Activated naive CD8-positive, alpha-beta T cell treated with anti-CD3 and anti-CD28 coated beads, Interleukin-2, amount 10 ng/mL, durations not matched to agents 7 days and 5 days (primary cell): ENCODE measurements around the gene ZSCAN22. TPM values are rescaled to one million over a fixed set of nuclear protein-coding genes. Genes with fewer than 3 reads are reported as not detected.
A peak's percentile ranks its signal among the peaks of the same experiment; 100 is the strongest.
"Not testable (repeated sequence)": the region's sequence is repeated elsewhere in the genome, so short reads cannot be mapped to it uniquely, and the experiment has no call there.

Source experiments
- ATAC-seq: fragments of 150-1000 bp; cut with Tn5 transposase; one replicate; pipeline ENCODE4 v1.10.0; 2021; ENCODE audit warnings: low read depth, moderate library complexity
- POLR2A ChIA-PET: fragments of 350-600 bp; sonication (Branson Sonifier 250); formaldehyde crosslinking; loops from one replicate; lab custom pipeline; 2021; ENCODE audit warnings: antibody characterized with exemption; lab: Charles Lee
- DNase-seq: peaks from one replicate; pipeline ENCODE4 v3.0.0; 2021
- H3K27ac Mint-ChIP-seq: one replicate; pipeline ENCODE4 v1.8.0; 2022; ENCODE audit warnings: mild to moderate bottlenecking, mixed read lengths
- H3K27me3 Mint-ChIP-seq: one replicate; pipeline ENCODE4 v1.8.0; 2022; ENCODE audit warnings: mild to moderate bottlenecking, moderate library complexity, mixed read lengths
- H3K36me3 Mint-ChIP-seq: one replicate; pipeline ENCODE4 v1.8.0; 2021; ENCODE audit warnings: mild to moderate bottlenecking, mixed read lengths
- H3K4me1 Mint-ChIP-seq: one replicate; pipeline ENCODE4 v1.8.0; 2021; ENCODE audit warnings: mixed read lengths
- H3K4me3 Mint-ChIP-seq: one replicate; pipeline ENCODE4 v1.8.0; 2022; ENCODE audit warnings: mild to moderate bottlenecking, moderate library complexity, mixed read lengths
- H3K9me3 Mint-ChIP-seq: one replicate; pipeline ENCODE4 v1.8.0; 2021; ENCODE audit warnings: mixed read lengths
- total RNA-seq, 2 experiments: library from RNA; stranded (reverse); gene quantifications; one replicate each; pipeline ENCODE4 v1.2.3, GENCODE V29; 2021

Gene ZSCAN22
- total RNA-seq, 2 experiments from 2014 or later = 6.3 TPM

DNA sequence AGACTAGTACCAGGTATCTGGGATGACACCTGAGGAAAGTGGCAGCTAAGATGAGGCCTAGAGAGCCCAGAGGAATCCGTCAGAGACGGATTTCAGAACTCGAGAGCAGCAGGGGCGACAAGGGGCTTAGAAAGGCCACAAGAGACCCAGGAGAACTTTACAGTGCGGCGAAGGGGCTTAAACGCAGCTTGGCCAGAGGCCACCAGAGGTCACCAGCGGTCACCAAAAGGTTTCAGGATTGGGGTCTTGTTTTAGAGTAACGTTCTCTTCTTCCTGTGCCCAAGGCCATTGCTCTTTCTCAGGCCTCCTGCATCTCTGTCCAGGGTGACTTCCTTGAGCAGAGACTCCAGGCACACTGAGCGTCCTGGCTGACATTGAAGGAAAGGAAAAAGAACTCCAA is 2.2 kb downstream of the ZSCAN22 start:
- ATAC-seq (no peak), DNase-seq (no peak)
- POLR2A ChIA-PET = interaction anchor here (0.5 kb wide), 1 partner anchor 1152 kb away, joined by 3 read pairs; no protein-coding TSS in a partner anchor
- peaks cover 11% of the 10 kb centered on the region for H3K4me1 Mint-ChIP-seq
- no peaks in the 10 kb centered on the region for H3K27me3 Mint-ChIP-seq
- H3K4me3 Mint-ChIP-seq = no peak overlapping the region
- H3K9me3 Mint-ChIP-seq = no peaks in the 10 kb centered on the region
- no peaks in the 10 kb centered on the region for H3K36me3 Mint-ChIP-seq
- H3K27ac Mint-ChIP-seq = no peak overlapping the region

DNA sequence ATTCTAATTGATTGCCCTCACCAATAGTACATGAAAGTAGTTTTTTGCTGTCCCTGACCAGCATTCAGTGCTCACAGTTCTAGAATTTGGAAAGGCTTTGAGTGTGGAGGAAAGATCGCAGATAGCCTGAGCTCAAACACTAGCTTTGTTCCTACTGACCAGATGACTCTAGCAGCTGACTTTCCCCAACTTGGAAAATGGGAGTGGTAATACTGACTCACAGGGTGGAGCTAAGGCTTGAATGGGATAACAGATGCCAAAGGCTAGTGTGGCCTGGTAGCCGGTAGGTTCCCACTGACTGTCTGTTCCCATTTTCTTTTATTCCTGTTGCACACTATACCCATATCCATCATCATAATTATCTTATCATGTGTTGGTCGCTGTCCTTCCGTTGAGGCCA is 3.7 kb downstream of the ZSCAN22 start:
- POLR2A ChIA-PET = no interaction called here
- Mint-ChIP-seq H3K4me3 (no peak overlapping the region), H3K27me3 (no peaks in the 10 kb centered on the region), H3K27ac (no peak overlapping the region), H3K4me1 (peaks cover 11% of the 10 kb centered on the region), H3K36me3 (peaks cover 2% of the 10 kb centered on the region), H3K9me3 (no peaks in the 10 kb centered on the region)
- ATAC-seq (no peak), DNase-seq (no peak)

- no peaks in the 10 kb centered on the region for H3K27me3 Mint-ChIP-seq
These were observed 5.9 kb downstream of the ZSCAN22 start for GRCh38 chr19:58332697-58333096.

DNA sequence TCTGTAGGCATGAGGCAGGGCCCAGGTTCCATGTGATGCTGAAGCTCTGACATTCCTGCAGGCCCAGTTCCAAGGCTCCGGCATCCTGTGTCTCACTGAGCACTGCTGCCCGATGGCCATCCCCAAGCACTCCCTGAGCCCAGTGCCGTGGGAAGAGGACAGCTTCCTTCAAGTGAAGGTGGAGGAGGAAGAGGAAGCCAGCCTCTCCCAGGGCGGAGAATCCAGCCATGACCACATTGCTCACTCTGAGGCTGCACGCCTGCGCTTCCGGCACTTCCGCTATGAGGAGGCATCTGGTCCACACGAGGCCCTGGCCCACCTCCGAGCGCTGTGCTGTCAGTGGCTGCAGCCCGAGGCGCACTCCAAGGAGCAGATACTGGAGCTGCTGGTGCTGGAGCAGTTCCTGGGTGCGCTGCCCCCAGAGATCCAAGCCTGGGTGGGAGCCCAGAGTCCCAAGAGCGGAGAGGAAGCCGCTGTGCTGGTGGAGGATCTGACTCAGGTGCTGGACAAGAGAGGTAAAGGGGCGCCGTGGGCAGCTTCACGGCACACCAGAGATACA is 8.0 kb downstream of the ZSCAN22 start:
- no peaks in the 10 kb centered on the region for H3K27me3 Mint-ChIP-seq
- H3K4me3 Mint-ChIP-seq = no peak overlapping the region
- H3K27ac Mint-ChIP-seq = no peak overlapping the region
- H3K9me3 Mint-ChIP-seq = no peaks in the 10 kb centered on the region
- DNase-seq = no peak
- POLR2A ChIA-PET = no interaction called here
- peaks cover 9% of the 10 kb centered on the region for H3K4me1 Mint-ChIP-seq
- no peak for ATAC-seq
- peaks cover 30% of the 10 kb centered on the region for H3K36me3 Mint-ChIP-seq

More at GRCh38 chr19:58332697-58333096, 5.9 kb downstream of the ZSCAN22 start:
- ATAC-seq (no peak), DNase-seq (no peak)
- no peak overlapping the region for H3K27ac Mint-ChIP-seq
- peaks cover 12% of the 10 kb centered on the region for H3K36me3 Mint-ChIP-seq
- peaks cover 11% of the 10 kb centered on the region for H3K4me1 Mint-ChIP-seq
- no peak overlapping the region for H3K4me3 Mint-ChIP-seq
- POLR2A ChIA-PET = interaction anchor here (1.0 to 1.6 kb wide), 2 partner anchors 14 to 68 kb away, joined by 3 to 4 read pairs; no protein-coding TSS in a partner anchor
- H3K9me3 Mint-ChIP-seq = no peaks in the 10 kb centered on the region

- Mint-ChIP-seq H3K4me1 (peaks cover 10% of the 10 kb centered on the region), H3K27ac (no peak overlapping the region), H3K27me3 (no peaks in the 10 kb centered on the region), H3K4me3 (no peak overlapping the region), H3K36me3 (peaks cover 36% of the 10 kb centered on the region), H3K9me3 (no peaks in the 10 kb centered on the region)
- POLR2A ChIA-PET = no interaction called here
- ATAC-seq (no peak), DNase-seq (no peak)
These were observed 8.8 kb downstream of the ZSCAN22 start for GRCh38 chr19:58335630-58336029.

DNA sequence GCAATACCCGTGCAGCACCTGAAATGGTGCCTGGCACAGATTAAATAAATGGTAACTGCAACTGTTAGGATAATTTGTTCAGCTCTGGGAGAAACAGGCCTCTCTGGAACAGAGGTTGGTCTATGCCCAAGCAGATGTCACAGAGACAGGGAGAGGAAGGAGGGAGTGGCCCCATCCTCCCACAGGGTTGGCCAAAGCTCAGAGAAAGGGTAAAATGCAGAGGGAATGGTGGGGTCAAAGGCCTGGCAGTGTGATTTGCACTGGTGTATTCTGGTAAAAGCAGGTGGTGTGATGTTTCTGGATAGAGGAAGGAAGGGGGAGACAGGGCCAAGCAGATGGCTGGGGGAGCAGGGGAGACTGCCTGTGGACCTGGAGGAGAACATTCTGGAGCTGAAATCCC is 9.4 kb downstream of the ZSCAN22 start:
- ATAC-seq = no peak
- no peak for DNase-seq
- H3K4me1 Mint-ChIP-seq = peaks cover 10% of the 10 kb centered on the region
- no peak overlapping the region for H3K27ac Mint-ChIP-seq
- H3K27me3 Mint-ChIP-seq = no peaks in the 10 kb centered on the region
- H3K9me3 Mint-ChIP-seq = no peaks in the 10 kb centered on the region
- peaks cover 40% of the 10 kb centered on the region for H3K36me3 Mint-ChIP-seq
- H3K4me3 Mint-ChIP-seq = no peak overlapping the region
- POLR2A ChIA-PET = no interaction called here

- Mint-ChIP-seq H3K27ac (no peak overlapping the region), H3K4me3 (no peak overlapping the region), H3K9me3 (no peaks in the 10 kb centered on the region), H3K27me3 (no peaks in the 10 kb centered on the region), H3K4me1 (peaks cover 10% of the 10 kb centered on the region), H3K36me3 (peaks cover 42% of the 10 kb centered on the region)
- POLR2A ChIA-PET = no interaction called here
- DNase-seq = no peak
- ATAC-seq = no peak
These were observed 10.0 kb downstream of the ZSCAN22 start for GRCh38 chr19:58336820-58337219.

DNA sequence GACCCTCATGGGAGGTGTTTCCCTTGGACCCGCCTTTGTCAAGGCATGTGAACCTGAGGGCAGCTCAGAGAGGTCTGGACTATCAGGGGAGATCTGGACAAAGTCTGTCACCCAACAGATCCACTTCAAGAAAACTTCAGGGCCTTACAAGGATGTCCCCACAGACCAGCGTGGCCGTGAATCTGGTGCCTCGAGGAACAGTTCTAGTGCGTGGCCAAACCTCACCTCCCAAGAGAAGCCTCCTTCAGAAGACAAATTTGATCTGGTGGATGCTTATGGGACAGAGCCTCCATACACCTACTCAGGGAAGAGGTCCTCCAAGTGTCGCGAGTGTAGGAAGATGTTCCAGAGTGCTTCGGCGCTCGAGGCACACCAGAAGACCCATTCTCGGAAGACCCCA is 11.5 kb downstream of the ZSCAN22 start:
- H3K27me3 Mint-ChIP-seq = no peaks in the 10 kb centered on the region
- H3K27ac Mint-ChIP-seq = no peak overlapping the region
- no peaks in the 10 kb centered on the region for H3K9me3 Mint-ChIP-seq
- H3K4me3 Mint-ChIP-seq = no peak overlapping the region
- no peak for DNase-seq
- POLR2A ChIA-PET = no interaction called here
- H3K36me3 Mint-ChIP-seq = peaks cover 47% of the 10 kb centered on the region
- peaks cover 6% of the 10 kb centered on the region for H3K4me1 Mint-ChIP-seq
- no peak for ATAC-seq

- Mint-ChIP-seq H3K27ac (no peak overlapping the region), H3K4me1 (peaks cover 6% of the 10 kb centered on the region), H3K4me3 (no peak overlapping the region), H3K9me3 (no peaks in the 10 kb centered on the region), H3K27me3 (no peaks in the 10 kb centered on the region), H3K36me3 (peaks cover 50% of the 10 kb centered on the region)
- POLR2A ChIA-PET = no interaction called here
- ATAC-seq = no peak
- no peak for DNase-seq
These were observed 12.2 kb downstream of the ZSCAN22 start for GRCh38 chr19:58338825-58339558.

- DNase-seq = no peak
- Mint-ChIP-seq H3K4me3 (peak overlapping the region; percentile 91), H3K36me3 (peaks cover 22% of the 10 kb centered on the region), H3K9me3 (no peaks in the 10 kb centered on the region), H3K4me1 (peaks cover 22% of the 10 kb centered on the region), H3K27ac (peak overlapping the region; percentile 60), H3K27me3 (no peaks in the 10 kb centered on the region)
- no peak for ATAC-seq
- POLR2A ChIA-PET = interaction anchor here (0.6 to 1.1 kb wide), 2 partner anchors 15 to 17 kb away, joined by 4 to 6 read pairs; partner anchors contain the start of gene ZNF497
These were observed 18.8 kb downstream of the ZSCAN22 start for GRCh38 chr19:58345558-58345957.

DNA sequence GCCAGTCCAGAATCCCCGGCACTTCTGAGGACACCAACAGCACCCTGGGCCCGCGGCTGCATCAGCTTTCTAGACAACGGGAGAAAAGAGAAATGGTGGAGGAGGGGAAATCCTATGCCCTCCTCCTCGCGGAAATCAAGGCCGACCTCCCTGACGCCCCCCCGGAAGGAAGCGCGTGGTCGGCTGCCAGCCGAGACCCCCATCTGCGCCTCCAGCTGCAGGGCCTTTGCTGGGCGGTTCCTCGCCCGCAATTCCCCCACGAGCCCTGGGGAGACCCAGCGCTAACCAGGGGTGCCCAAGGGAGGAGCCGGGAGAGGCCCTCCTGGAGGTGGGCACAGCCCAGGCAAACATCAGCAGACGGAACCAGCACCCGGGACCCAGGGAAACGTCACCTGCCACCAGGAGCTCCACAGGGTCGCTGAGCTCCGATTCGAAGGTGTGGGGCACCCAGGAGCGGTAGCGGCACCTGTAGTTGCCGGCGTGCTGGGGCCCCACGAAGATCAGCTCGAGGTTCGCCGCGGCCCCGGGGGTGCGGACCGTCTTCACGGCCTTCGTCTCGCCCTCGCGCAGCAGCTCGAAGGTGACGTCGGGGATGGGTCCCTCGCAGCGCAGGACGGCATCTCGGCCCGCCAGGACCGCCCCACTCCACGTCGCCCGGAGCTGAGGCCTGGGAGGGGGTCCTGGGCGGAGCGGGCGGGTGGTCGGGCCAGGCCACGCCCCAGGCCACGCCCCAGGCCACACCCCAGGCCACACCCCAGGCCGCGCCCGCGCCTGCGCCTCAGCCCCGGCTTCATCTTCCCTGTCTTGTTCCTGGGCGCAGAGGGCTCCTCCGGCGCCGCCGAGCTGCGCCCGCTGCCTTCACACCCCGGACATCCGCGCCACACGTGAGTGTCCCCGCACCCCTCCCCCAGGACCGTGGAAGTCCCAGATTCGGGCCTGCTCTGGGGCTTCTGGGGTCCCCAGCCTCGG is 20.5 kb downstream of the ZSCAN22 start:
- Mint-ChIP-seq H3K27me3 (no peaks in the 10 kb centered on the region), H3K36me3 (peaks cover 20% of the 10 kb centered on the region), H3K4me1 (peaks cover 22% of the 10 kb centered on the region), H3K9me3 (no peaks in the 10 kb centered on the region), H3K4me3 (peak overlapping the region; percentile 98), H3K27ac (peak overlapping the region; percentile 92)
- POLR2A ChIA-PET = interaction anchor here (0.6 to 4.5 kb wide), 15 partner anchors 9 to 173 kb away, joined by 3 to 50 read pairs (median 5); partner anchors contain the start of genes RPS5, ZNF446, ZNF497 and ZNF837
- peak; percentile 87 for ATAC-seq
- DNase-seq = peak; percentile 83

DNA sequence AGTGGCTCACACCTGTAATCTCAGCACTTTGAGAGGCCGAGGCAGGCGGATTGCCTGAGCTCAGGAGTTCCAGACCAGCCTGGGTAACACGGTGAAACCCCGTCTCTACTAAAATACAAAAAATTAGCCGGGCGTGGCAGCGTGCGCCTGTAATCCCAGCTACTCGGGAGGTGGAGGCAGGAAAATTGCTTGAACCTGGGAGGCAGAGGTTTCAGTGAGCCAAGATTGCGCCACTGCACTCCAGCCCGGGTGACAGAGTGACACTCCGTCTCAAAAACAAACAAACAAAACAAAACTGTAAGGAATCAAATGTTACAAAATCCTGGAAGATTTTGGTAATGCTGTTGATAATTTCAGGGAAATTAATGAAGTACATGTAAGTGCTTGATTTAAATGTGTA is 21.3 kb downstream of the ZSCAN22 start:
- Mint-ChIP-seq H3K36me3 (peaks cover 18% of the 10 kb centered on the region), H3K27ac (peak overlapping the region; percentile 92), H3K4me3 (peak overlapping the region; percentile 98), H3K4me1 (peaks cover 22% of the 10 kb centered on the region)
- POLR2A ChIA-PET = interaction anchor here (1.1 to 4.5 kb wide), 9 partner anchors 8 to 1156 kb away, joined by 3 to 50 read pairs (median 5); partner anchors contain the start of genes ZNF446, ZNF497 and ZSCAN22
- H3K9me3 Mint-ChIP-seq, DNase-seq, H3K27me3 Mint-ChIP-seq: not testable (repeated sequence)
- ATAC-seq = peak; percentile 2

DNA sequence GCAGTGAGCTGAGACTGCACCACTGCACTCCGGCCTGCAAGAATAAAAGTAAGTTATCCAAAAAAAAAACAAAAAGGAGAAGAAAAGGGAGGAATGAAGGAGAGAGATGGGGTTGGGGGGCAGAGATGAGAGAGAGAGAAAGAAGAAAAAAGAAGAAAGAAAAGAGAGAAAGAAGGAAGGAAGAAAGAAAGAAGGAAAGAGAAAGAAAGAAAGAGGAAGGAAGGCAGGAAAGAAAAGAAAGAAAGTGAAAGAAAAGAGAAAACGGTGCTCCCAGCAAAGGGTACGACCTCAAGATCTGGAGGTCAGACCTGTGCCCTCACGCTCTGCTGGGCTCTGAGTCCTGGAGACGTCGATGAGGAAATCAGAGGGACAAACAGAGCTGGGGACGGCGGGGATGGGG is 22.8 kb downstream of the ZSCAN22 start:
- Mint-ChIP-seq H3K9me3 (no peaks in the 10 kb centered on the region), H3K36me3 (peaks cover 13% of the 10 kb centered on the region), H3K4me1 (peaks cover 24% of the 10 kb centered on the region), H3K4me3 (peak overlapping the region; percentile 63), H3K27ac (peak overlapping the region; percentile 66), H3K27me3 (no peaks in the 10 kb centered on the region)
- ATAC-seq (no peak), DNase-seq (no peak)
- POLR2A ChIA-PET = interaction anchor here (0.7 to 4.5 kb wide), 2 partner anchors 14 to 119 kb away, joined by 3 to 50 read pairs; partner anchors contain the start of gene ZNF497
